H9 (cell line): ENCODE results near the gene CFAP100. TPM values are rescaled to one million over a fixed set of nuclear protein-coding genes. Genes with fewer than 3 reads are reported as not detected.

Experiments used
- DNase-seq: peaks from one replicate; pipeline ENCODE4 v3.0.0-alpha.2; 2017
- H2AFZ ChIP-seq: one replicate; pipeline ENCODE4 v1.6.1; 2013; ENCODE audit warnings: mild to moderate bottlenecking, low read length, control low read depth, moderate library complexity
- H2AK5ac ChIP-seq: 2 replicates; pipeline ENCODE4 v1.6.1; 2013; ENCODE audit warnings: low read length, control low read depth, mixed read lengths; ENCODE audit not compliant: insufficient read length
- H2BK120ac ChIP-seq: one replicate; pipeline ENCODE4 v1.6.1; 2013; ENCODE audit warnings: low read depth, mild to moderate bottlenecking, low read length, control low read depth, inconsistent platforms; ENCODE audit not compliant: poor library complexity, severe bottlenecking
- H2BK12ac ChIP-seq: 2 replicates; pipeline ENCODE4 v1.6.1; 2013; ENCODE audit warnings: low read length, control low read depth, mixed read lengths, low read depth; ENCODE audit not compliant: insufficient read length
- H2BK15ac ChIP-seq: 2 replicates; pipeline ENCODE4 v1.6.1; 2013; ENCODE audit warnings: low read depth, low read length, control low read depth
- H2BK20ac ChIP-seq: one replicate; pipeline ENCODE4 v1.6.1; 2013; ENCODE audit warnings: low read depth, mild to moderate bottlenecking, low read length, control low read depth, inconsistent platforms; ENCODE audit not compliant: poor library complexity, severe bottlenecking
- H2BK5ac ChIP-seq: 2 replicates; pipeline ENCODE4 v1.6.1; 2013; ENCODE audit warnings: low read length, control low read depth, mixed read lengths; ENCODE audit not compliant: insufficient read length
- H3K14ac ChIP-seq: 2 replicates; pipeline ENCODE4 v1.6.1; 2013; ENCODE audit warnings: low read length, control low read depth; ENCODE audit not compliant: insufficient read depth
- H3K18ac ChIP-seq: 2 replicates; pipeline ENCODE4 v1.6.1; 2013; ENCODE audit warnings: low read depth, mild to moderate bottlenecking, mixed read lengths, low read length, control low read depth; ENCODE audit not compliant: insufficient read length
- H3K23ac ChIP-seq: 2 replicates; pipeline ENCODE4 v1.6.1; 2013; ENCODE audit warnings: low read length, control low read depth, mixed read lengths, low read depth; ENCODE audit not compliant: insufficient read length
- H3K23me2 ChIP-seq: 2 replicates; pipeline ENCODE4 v1.6.1; 2013; ENCODE audit warnings: low read depth, mild to moderate bottlenecking, mixed read lengths, low read length, control low read depth; ENCODE audit not compliant: insufficient read length, poor library complexity, severe bottlenecking
- H3K27ac ChIP-seq: 2 replicates; pipeline ENCODE4 v1.5.1; 2013; ENCODE audit warnings: low read length, control low read depth, mixed read lengths, low read depth; ENCODE audit not compliant: insufficient read length
- H3K27me3 ChIP-seq: 2 replicates; pipeline ENCODE4 v1.6.1; 2013; ENCODE audit warnings: low read length, control low read depth, inconsistent platforms; ENCODE audit not compliant: insufficient read depth
- H3K4ac ChIP-seq: 2 replicates; pipeline ENCODE4 v1.6.1; 2013; ENCODE audit warnings: low read depth, mild to moderate bottlenecking, control low read depth, inconsistent platforms, low read length, moderate library complexity
- H3K4me1 ChIP-seq: 2 replicates; pipeline ENCODE4 v1.6.1; 2013; ENCODE audit warnings: low read length, control low read depth, inconsistent platforms; ENCODE audit not compliant: insufficient read depth
- H3K4me2 ChIP-seq: 2 replicates; pipeline ENCODE4 v1.6.1; 2013; ENCODE audit warnings: low read length, control low read depth, mixed read lengths; ENCODE audit not compliant: insufficient read length, insufficient read depth
- H3K56ac ChIP-seq: 2 replicates; pipeline ENCODE4 v1.6.1; 2013; ENCODE audit warnings: low read depth, mild to moderate bottlenecking, mixed read lengths, low read length, control low read depth; ENCODE audit not compliant: insufficient read length
- H3K79me1 ChIP-seq: 2 replicates; pipeline ENCODE4 v1.6.1; 2013; ENCODE audit warnings: low read depth, mild to moderate bottlenecking, moderate library complexity, low read length, control low read depth, inconsistent platforms; ENCODE audit not compliant: insufficient read depth, poor library complexity, severe bottlenecking
- H3K79me2 ChIP-seq: 2 replicates; pipeline ENCODE4 v1.6.1; 2013; ENCODE audit warnings: low read length, control low read depth, inconsistent platforms; ENCODE audit not compliant: insufficient read depth
- H3K9ac ChIP-seq: 2 replicates; pipeline ENCODE4 v1.6.1; 2013; ENCODE audit warnings: low read length, control low read depth, mixed read lengths; ENCODE audit not compliant: insufficient read length; ENCODE audit errors: extremely low read depth
- H3K9me3 ChIP-seq: one replicate; pipeline ENCODE4 v1.6.1; 2013; ENCODE audit warnings: low read depth, low read length, inconsistent platforms; ENCODE audit not compliant: control insufficient read depth
- H3T11ph ChIP-seq: one replicate; pipeline ENCODE4 v1.6.1; 2013; ENCODE audit warnings: mild to moderate bottlenecking, low read length, control low read depth, inconsistent platforms
- H4K20me1 ChIP-seq: one replicate; pipeline ENCODE4 v1.6.1; 2013; ENCODE audit not compliant: control insufficient read depth, insufficient read length, insufficient read depth
- H4K5ac ChIP-seq: 2 replicates; pipeline ENCODE4 v1.6.1; 2013; ENCODE audit warnings: low read depth, mild to moderate bottlenecking, mixed read lengths, low read length, control low read depth; ENCODE audit not compliant: insufficient read length
- H4K8ac ChIP-seq: replicated peaks from 2 replicates; pipeline ENCODE4 v1.6.1; 2013; ENCODE audit warnings: low read length, control low read depth, mixed read lengths, low read depth; ENCODE audit not compliant: insufficient read length
- H4K91ac ChIP-seq: 2 replicates; pipeline ENCODE4 v1.6.1; 2013; ENCODE audit warnings: low read depth, mild to moderate bottlenecking, moderate library complexity, mixed read lengths, low read length, control low read depth; ENCODE audit not compliant: insufficient read length
- H3K27ac Mint-ChIP-seq, 3 experiments: 2 replicates in 2 of 3; 3 replicates in 1 of 3; pipeline ENCODE4 v1.8.0; 2020 to 2021; ENCODE audit warnings: mixed read lengths in 3 of 3, mild to moderate bottlenecking in 1 of 3, moderate library complexity in 1 of 3
- H3K27me3 Mint-ChIP-seq: 2 replicates; pipeline ENCODE4 v1.8.0; 2021; ENCODE audit warnings: low read depth, mild to moderate bottlenecking, moderate library complexity, mixed read lengths
- H3K36me3 Mint-ChIP-seq, 3 experiments: 2 replicates in 2 of 3; 3 replicates in 1 of 3; pipeline ENCODE4 v1.8.0; 2020 to 2021; ENCODE audit warnings: low read depth in 3 of 3, mixed read lengths in 3 of 3; ENCODE audit not compliant: insufficient read depth in 1 of 3
- H3K4me1 Mint-ChIP-seq, 2 experiments: 2 replicates each; pipeline ENCODE4 v1.8.0; 2020; ENCODE audit warnings: mixed read lengths in 2 of 2
- H3K4me3 Mint-ChIP-seq, 2 experiments: 2 replicates in 1 of 2; 3 replicates in 1 of 2; pipeline ENCODE4 v1.8.0; 2020 to 2021; ENCODE audit warnings: mild to moderate bottlenecking in 2 of 2, mixed read lengths in 2 of 2, moderate library complexity in 1 of 2
- H3K9me3 Mint-ChIP-seq, 2 experiments: 2 replicates in 1 of 2; 3 replicates in 1 of 2; pipeline ENCODE4 v1.8.0; 2020; ENCODE audit warnings: mild to moderate bottlenecking in 2 of 2, mixed read lengths in 2 of 2, moderate library complexity in 1 of 2
- CTCF ChIP-seq: fragments of 200-600 bp; sonication (generic); conservative IDR thresholded peaks from 3 replicates; pipeline ENCODE4 v1.8.0; 2021; ENCODE audit warnings: antibody characterized with exemption, mild to moderate bottlenecking
- WGBS: extraction: QIAGEN DNeasy Blood & Tissue Kit; methylation state at CpG from one replicate; pipeline ENCODE4 v1.1.7; 2013; ENCODE audit warnings: missing lambda C conversion rate, low lambda C conversion rate, mixed read lengths; ENCODE audit not compliant: insufficient read length; ENCODE audit errors: extremely low coverage; 5-methylcytosine and 5-hydroxymethylcytosine counted together
- total RNA-seq: library from RNA; stranded (reverse); gene quantifications from 2 replicates; pipeline ENCODE4 v1.2.1, GENCODE V29; 2021

The CFAP100 gene
- total RNA-seq, 1 experiment from 2014 or later, result 0.44 TPM

DNA sequence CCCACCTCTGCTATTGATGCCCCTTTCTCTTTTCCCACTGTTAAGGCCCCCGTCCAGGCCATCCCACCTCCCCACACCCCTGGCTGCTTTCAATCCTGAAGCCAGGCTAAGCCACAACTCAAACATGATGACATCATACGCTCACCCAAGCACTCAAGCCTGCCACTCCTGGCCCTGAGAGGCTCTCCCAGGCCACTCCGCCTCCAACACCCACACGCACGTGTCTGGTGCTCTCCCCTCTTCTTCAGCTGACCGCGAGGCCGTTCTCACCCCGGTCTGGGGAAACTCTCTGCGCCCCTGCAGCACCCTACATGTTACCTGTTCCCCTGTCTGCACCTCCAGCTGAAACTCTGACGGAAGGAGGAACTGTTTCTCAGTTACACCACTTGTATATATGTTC is 74.8 kb downstream of the CFAP100 start:
- Histone ChIP-seq H3K79me1 (peaks cover 10% of the 10 kb centered on the region), H3K23me2 (peaks cover 3% of the 10 kb centered on the region), H4K91ac (no peak overlapping the region), H3K18ac (no peak overlapping the region), H3T11ph (no peak overlapping the region), H2BK15ac (no peak overlapping the region), H3K27ac (no peak overlapping the region), H3K56ac (no peak overlapping the region), H4K20me1 (no peaks in the 10 kb centered on the region), H2AFZ (no peak overlapping the region), H3K9me3 (no peaks in the 10 kb centered on the region), H3K23ac (no peak overlapping the region), H4K8ac (no peak overlapping the region), H3K27me3 (no peaks in the 10 kb centered on the region), H3K4ac (no peak overlapping the region), H2BK5ac (no peak overlapping the region), H3K14ac (no peak overlapping the region), H2BK20ac (no peak overlapping the region), H4K5ac (no peak overlapping the region), H2AK5ac (no peak overlapping the region), H2BK120ac (no peak overlapping the region), H3K9ac (no peak overlapping the region), H3K79me2 (peaks cover 8% of the 10 kb centered on the region; the same call in 1 of the 2 replicates), H3K4me2 (no peak overlapping the region), H3K4me1 (peaks cover 6% of the 10 kb centered on the region; the same call in 1 of the 2 replicates), H2BK12ac (no peak overlapping the region)
- Mint-ChIP-seq H3K27me3 (no peaks in the 10 kb centered on the region), H3K36me3 (peaks cover 51 to 78% (median 73%) of the 10 kb centered on the region in 3 experiments), H3K4me3 (no peak overlapping the region), H3K27ac (peak overlapping the region in 2 of 3 experiments; percentile 25 to 66; a peak in 3 of 7 replicates), H3K9me3 (no peaks in the 10 kb centered on the region; a peak in 1 of 5 replicates), H3K4me1 (peaks cover 21 to 22% of the 10 kb centered on the region in 2 experiments)
- no peak for DNase-seq
- no CpG with 5 or more reads among the region's 11 CpGs for WGBS
- TF ChIP-seq CTCF, result no peak
